T-helper 1 cell treated with Interleukin-12 subunit alpha and Interleukin-12 subunit beta and Interleukin-4 antibody, amounts not matched to agents 30 μg/mL and 1 μg/mL, for 36 hours (primary cell): ENCODE measurements around the gene DAGLA.

ENCODE experiments used
- H3K27ac Mint-ChIP-seq: one replicate; pipeline ENCODE4 v1.8.0; 2021; ENCODE audit warnings: mild to moderate bottlenecking, mixed read lengths
- H3K27me3 Mint-ChIP-seq: one replicate; pipeline ENCODE4 v1.8.0; 2021; ENCODE audit warnings: low read depth, mixed read lengths
- H3K36me3 Mint-ChIP-seq: one replicate; pipeline ENCODE4 v1.8.0; 2021; ENCODE audit warnings: low read depth, mixed read lengths
- H3K4me1 Mint-ChIP-seq: one replicate; pipeline ENCODE4 v1.8.0; 2021; ENCODE audit warnings: low read depth, mixed read lengths
- H3K4me3 Mint-ChIP-seq: one replicate; pipeline ENCODE4 v1.8.0; 2021; ENCODE audit warnings: mild to moderate bottlenecking, moderate library complexity, mixed read lengths
- H3K9me3 Mint-ChIP-seq: one replicate; pipeline ENCODE4 v1.8.0; 2021; ENCODE audit warnings: mixed read lengths

The DAGLA gene

GRCh38 chr11:61691380-61692156 is 11.4 kb downstream of the DAGLA start:
- Mint-ChIP-seq H3K9me3 (no peaks in the 10 kb centered on the region), H3K36me3 (no peaks in the 10 kb centered on the region), H3K4me3 (no peak overlapping the region), H3K4me1 (peaks cover 5% of the 10 kb centered on the region), H3K27ac (no peak overlapping the region), H3K27me3 (peaks cover 11% of the 10 kb centered on the region)

DNA sequence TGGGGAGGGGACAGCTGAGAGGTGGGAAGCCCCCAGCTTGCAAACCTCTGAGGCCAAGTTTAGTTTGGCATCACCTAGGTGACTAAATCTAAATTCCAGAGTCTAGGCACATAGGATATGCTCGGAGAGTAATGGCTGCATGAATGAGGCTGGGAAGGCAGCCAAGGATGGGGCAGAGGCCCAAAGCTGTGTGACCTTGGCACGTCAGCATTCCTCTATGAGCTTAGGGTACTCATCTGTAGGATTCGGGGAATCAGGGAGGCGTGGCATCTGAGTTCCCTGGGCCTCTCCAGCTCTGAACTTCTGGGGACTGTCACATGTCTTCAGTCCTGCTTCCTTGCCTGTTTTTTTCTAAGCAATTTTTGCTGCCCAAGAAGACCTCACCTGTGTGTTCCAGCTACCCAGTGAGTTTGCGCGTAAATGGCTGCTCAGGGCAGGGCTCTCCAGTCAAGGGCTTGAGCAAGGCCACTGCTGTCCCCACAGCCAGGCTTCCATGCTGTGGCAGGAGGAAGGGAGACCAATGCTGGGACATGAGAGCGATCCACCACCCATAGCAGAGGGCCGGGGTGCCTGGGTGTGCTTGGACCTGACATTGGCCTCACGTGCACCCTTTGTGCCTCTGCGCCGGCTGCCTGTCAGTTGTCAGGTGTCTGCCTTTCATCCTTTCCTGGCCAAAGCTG is 13.9 kb downstream of the DAGLA start:
- no peaks in the 10 kb centered on the region for H3K36me3 Mint-ChIP-seq
- peaks cover 3% of the 10 kb centered on the region for H3K27me3 Mint-ChIP-seq
- no peak overlapping the region for H3K27ac Mint-ChIP-seq
- no peak overlapping the region for H3K4me3 Mint-ChIP-seq
- H3K9me3 Mint-ChIP-seq, result no peaks in the 10 kb centered on the region
- H3K4me1 Mint-ChIP-seq, result peaks cover 20% of the 10 kb centered on the region

DNA sequence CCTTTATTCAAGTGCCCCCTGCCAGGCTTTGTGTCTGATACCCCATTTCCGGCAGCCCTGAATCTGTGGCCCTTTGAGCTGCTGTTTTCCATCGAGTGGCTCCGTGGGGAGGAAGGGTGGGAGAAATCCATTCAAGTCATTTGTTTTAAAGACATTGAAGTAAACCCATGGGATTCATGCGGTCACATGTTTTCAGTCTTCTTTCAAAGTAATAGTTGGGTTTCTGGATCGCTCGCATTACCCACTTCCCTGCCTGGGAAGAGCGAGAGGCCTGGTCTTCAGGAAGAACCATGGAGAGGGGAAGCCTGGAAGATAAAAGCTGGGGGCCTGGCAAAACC is 14.4 kb downstream of the DAGLA start:
- no peak overlapping the region for H3K4me3 Mint-ChIP-seq
- no peaks in the 10 kb centered on the region for H3K36me3 Mint-ChIP-seq
- H3K9me3 Mint-ChIP-seq, result no peaks in the 10 kb centered on the region
- peaks cover 3% of the 10 kb centered on the region for H3K27me3 Mint-ChIP-seq
- peaks cover 20% of the 10 kb centered on the region for H3K4me1 Mint-ChIP-seq
- no peak overlapping the region for H3K27ac Mint-ChIP-seq

DNA sequence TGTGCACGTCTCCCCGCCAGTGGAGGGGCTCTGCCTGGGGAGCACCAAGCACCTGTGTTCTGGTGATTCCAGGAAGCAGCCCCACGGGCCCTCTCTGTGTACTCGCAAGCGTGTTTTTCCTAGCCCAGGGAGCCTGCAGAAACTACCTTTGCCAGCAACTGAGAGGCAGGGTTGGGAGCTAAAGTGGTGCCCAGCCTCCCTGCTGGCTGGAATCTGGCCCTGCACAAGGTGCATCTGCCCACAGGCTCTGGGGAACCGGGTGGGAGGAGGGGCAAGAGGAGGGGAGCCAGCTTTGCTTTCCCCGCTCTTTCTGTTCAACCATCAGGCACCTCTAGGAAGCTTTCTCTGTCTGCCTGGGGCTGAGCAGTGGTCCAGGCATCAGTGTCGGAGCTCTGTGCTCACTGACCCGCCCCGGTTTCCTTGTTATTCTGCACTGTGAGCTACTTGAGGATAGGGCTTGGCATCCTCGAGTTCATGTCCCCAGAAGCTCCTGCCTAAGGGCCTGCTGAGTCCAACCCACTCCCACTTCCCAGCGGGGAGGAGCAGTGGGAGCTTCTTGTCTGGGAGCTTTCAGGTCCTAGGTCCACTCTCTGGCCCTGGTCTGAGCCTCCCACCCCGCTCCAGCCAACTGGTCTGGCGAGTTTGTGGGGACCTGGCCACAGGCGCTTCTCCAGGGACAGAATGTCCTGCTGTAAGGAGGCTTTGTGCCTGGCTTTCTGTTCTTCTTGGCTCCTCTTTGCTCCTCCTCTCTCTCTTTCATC is 14.9 kb downstream of the DAGLA start:
- H3K4me3 Mint-ChIP-seq, result peak overlapping the region; percentile 49
- peak overlapping the region; percentile 86 for H3K27ac Mint-ChIP-seq
- peaks cover 20% of the 10 kb centered on the region for H3K4me1 Mint-ChIP-seq

GRCh38 chr11:61695917-61696316 is 15.7 kb downstream of the DAGLA start:
- Mint-ChIP-seq H3K4me3 (peak overlapping the region; percentile 49), H3K36me3 (no peaks in the 10 kb centered on the region), H3K27me3 (peaks cover 3% of the 10 kb centered on the region), H3K4me1 (peaks cover 20% of the 10 kb centered on the region), H3K27ac (peak overlapping the region; percentile 86), H3K9me3 (no peaks in the 10 kb centered on the region)

More for the DNA sequence above, 14.9 kb downstream of the DAGLA start:
- Mint-ChIP-seq H3K27me3 (peaks cover 3% of the 10 kb centered on the region), H3K9me3 (no peaks in the 10 kb centered on the region), H3K36me3 (no peaks in the 10 kb centered on the region)

DNA sequence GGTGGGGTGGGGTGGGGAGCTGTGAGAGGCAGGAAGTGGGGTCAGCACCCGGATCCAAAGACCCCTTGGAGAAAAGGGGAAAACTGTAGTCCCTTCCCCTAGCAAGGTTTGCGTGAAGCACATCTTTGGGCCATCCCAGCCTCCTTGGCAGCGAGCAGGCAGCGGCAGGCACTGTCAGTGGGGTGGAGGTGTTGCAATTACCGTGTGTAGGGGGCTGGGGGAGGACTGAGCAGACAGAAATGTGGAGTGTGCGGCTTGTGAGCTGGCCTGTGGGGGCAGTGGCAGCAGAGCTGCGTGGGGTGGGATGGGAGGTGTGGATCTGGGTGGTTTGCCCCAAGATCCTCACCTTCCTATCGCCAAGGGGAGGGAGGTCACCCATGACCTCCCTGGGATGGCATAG is 16.4 kb downstream of the DAGLA start:
- no peak overlapping the region for H3K4me3 Mint-ChIP-seq
- H3K9me3 Mint-ChIP-seq, result no peaks in the 10 kb centered on the region
- peaks cover 3% of the 10 kb centered on the region for H3K27me3 Mint-ChIP-seq
- H3K36me3 Mint-ChIP-seq, result no peaks in the 10 kb centered on the region
- peak overlapping the region; percentile 68 for H3K27ac Mint-ChIP-seq
- H3K4me1 Mint-ChIP-seq, result peaks cover 20% of the 10 kb centered on the region

DNA sequence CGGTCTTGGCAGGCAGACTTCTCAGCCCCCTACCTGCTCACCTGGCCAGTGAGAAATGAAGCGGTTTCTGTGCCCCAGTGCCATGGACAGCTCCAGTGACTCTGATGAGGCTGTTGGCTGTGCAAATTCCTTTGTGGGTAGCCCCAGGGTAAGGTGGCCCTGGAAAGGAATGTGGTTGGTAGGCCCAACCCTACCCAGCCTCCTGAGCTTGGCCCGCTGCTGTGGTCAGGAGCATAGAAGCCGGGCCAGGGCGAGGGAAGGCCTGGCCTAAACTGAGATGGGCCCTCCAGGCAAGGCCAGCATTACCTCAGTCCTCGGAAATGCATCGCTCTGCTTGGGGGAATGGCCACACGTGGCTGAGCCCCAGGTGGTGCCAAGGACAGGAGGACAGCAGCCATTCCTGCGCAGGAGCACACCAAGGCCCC is 16.9 kb downstream of the DAGLA start:
- H3K4me1 Mint-ChIP-seq, result peaks cover 20% of the 10 kb centered on the region
- no peaks in the 10 kb centered on the region for H3K36me3 Mint-ChIP-seq
- peaks cover 3% of the 10 kb centered on the region for H3K27me3 Mint-ChIP-seq
- no peak overlapping the region for H3K27ac Mint-ChIP-seq
- H3K9me3 Mint-ChIP-seq, result no peaks in the 10 kb centered on the region
- no peak overlapping the region for H3K4me3 Mint-ChIP-seq

DNA sequence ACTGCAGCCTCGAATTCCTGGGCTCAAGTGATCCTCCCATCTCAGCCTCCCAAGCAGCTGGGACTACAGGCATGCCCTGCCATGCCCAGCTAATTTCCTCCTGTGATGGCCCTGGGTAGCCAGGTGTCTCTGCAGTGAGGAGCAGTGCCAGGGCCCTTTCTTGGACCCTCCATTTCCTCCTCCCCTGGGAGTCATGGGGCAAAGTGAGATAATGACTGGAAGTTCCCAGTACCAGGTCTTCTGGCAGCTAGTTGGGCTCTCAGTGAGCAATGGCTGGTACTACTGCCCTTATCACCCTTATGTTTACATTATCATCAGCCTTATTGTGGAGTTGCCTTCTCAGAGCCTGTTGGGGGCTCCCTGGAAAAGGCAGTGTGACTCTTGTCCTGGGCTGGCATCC is 17.6 kb downstream of the DAGLA start:
- peak overlapping the region; percentile 74 for H3K27ac Mint-ChIP-seq
- H3K36me3 Mint-ChIP-seq, result no peaks in the 10 kb centered on the region
- H3K4me3 Mint-ChIP-seq, result no peak overlapping the region

DNA sequence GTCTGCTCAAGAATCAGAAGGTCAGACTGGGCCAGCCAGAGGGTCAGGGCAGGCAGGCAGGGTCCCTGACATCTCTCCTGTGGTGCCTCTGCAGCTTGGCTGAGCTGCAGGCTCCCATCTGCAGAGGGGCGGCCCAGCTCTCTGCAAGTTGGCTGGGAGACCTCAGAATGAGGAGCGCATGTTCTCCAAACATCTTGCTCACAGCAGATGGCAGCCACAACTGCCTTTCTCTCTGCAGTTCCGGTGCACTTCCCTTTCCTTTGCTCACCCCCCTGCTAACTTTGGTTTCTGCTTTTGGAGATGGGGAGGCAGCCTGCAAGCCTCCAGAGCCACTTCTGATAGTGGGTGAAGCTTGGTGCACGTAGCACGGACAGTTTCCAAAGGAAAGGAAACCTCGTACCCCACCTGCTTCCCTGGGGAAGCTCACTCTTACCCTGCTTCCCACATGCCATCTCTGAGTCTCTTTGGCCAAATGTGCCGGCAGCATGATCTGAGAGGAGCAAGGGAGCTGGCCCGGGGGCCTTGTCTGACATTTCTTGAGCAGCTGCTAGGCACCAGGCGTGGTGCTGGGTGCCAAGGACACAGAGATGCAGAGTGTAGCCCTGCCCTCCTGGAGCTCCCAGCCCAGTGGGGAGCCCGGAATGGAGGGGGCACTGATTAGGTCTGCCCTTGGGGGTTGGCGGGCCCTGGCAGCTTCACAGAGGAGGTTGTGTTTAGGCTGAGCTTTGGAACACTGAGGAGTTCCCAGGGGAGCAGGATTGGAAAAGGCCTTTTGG is 18.2 kb downstream of the DAGLA start:
- H3K36me3 Mint-ChIP-seq, result no peaks in the 10 kb centered on the region
- H3K4me3 Mint-ChIP-seq, result no peak overlapping the region
- H3K9me3 Mint-ChIP-seq, result no peaks in the 10 kb centered on the region
- peaks cover 21% of the 10 kb centered on the region for H3K4me1 Mint-ChIP-seq
- peaks cover 3% of the 10 kb centered on the region for H3K27me3 Mint-ChIP-seq
- peak overlapping the region; percentile 74 for H3K27ac Mint-ChIP-seq

More for the DNA sequence above, 17.6 kb downstream of the DAGLA start:
- peaks cover 20% of the 10 kb centered on the region for H3K4me1 Mint-ChIP-seq
- H3K9me3 Mint-ChIP-seq, result no peaks in the 10 kb centered on the region
- peaks cover 3% of the 10 kb centered on the region for H3K27me3 Mint-ChIP-seq

DNA sequence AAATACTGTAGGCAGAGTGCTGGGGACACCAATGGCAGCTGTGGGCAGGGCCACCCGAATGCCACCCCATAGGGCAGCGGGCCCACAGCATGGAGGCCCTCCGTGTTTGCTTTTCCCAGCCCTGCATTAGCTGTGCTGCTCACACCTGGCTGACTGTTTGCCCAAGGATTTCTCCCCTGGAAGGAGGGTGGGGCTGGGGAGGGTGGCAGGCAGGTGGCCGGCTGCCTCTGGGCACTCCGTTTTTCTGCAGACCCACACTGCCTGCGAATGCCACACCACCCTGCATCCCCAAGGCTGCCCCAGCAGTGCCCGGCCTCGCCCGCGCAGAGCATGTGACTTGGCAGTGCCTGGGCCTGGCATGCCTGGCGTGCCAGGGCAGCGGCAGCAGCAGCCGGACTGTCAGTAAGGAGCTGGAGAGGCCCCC is 19.6 kb downstream of the DAGLA start:
- H3K9me3 Mint-ChIP-seq, result no peaks in the 10 kb centered on the region
- H3K27ac Mint-ChIP-seq, result no peak overlapping the region
- peaks cover 24% of the 10 kb centered on the region for H3K4me1 Mint-ChIP-seq
- H3K4me3 Mint-ChIP-seq, result no peak overlapping the region
- no peaks in the 10 kb centered on the region for H3K27me3 Mint-ChIP-seq
- H3K36me3 Mint-ChIP-seq, result no peaks in the 10 kb centered on the region

- peaks cover 25% of the 10 kb centered on the region for H3K4me1 Mint-ChIP-seq
- H3K27me3 Mint-ChIP-seq, result no peaks in the 10 kb centered on the region
- no peaks in the 10 kb centered on the region for H3K36me3 Mint-ChIP-seq
- H3K4me3 Mint-ChIP-seq, result no peak overlapping the region
- H3K27ac Mint-ChIP-seq, result no peak overlapping the region
- no peaks in the 10 kb centered on the region for H3K9me3 Mint-ChIP-seq
Observed at GRCh38 chr11:61700212-61700611, 20.0 kb downstream of the DAGLA start.

GRCh38 chr11:61700720-61701119 is 20.5 kb downstream of the DAGLA start:
- H3K4me3 Mint-ChIP-seq, result no peak overlapping the region
- H3K36me3 Mint-ChIP-seq, result no peaks in the 10 kb centered on the region
- H3K27me3 Mint-ChIP-seq, result no peaks in the 10 kb centered on the region
- H3K4me1 Mint-ChIP-seq, result peaks cover 24% of the 10 kb centered on the region
- H3K27ac Mint-ChIP-seq, result no peak overlapping the region
- H3K9me3 Mint-ChIP-seq, result no peaks in the 10 kb centered on the region

- H3K36me3 Mint-ChIP-seq, result no peaks in the 10 kb centered on the region
- no peaks in the 10 kb centered on the region for H3K27me3 Mint-ChIP-seq
- no peak overlapping the region for H3K4me3 Mint-ChIP-seq
- no peaks in the 10 kb centered on the region for H3K9me3 Mint-ChIP-seq
- H3K4me1 Mint-ChIP-seq, result peaks cover 23% of the 10 kb centered on the region
- no peak overlapping the region for H3K27ac Mint-ChIP-seq
Observed at GRCh38 chr11:61701242-61701886, 21.2 kb downstream of the DAGLA start.
